Measurements from ENCODE around the gene KIF6.

Gene KIF6

DNA sequence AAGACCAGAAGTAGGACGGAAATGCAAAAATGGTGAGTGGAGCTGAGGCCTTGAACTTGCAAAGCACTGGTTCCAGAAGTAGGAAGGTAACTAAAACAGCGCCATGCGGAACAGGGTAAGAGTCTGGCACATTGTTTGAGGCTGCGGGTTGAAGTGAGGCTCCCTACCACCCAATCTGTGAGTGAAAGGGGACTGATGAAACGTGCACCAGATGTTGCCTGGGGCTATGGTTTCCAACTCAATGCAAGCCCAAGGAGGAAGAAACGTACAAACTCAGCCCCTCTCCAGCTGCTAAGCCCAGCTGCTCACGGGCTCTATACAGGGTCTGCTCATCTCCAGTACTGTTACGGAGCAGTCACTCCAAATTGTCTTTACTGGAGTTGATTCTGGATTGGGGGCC lies 334.0 kb downstream of the KIF6 start:
- H3K4me3 ChIP-seq (ENCODE audit: low read depth, low read length) = no peak overlapping the region
- TF ChIP-seq, protein P1, sequence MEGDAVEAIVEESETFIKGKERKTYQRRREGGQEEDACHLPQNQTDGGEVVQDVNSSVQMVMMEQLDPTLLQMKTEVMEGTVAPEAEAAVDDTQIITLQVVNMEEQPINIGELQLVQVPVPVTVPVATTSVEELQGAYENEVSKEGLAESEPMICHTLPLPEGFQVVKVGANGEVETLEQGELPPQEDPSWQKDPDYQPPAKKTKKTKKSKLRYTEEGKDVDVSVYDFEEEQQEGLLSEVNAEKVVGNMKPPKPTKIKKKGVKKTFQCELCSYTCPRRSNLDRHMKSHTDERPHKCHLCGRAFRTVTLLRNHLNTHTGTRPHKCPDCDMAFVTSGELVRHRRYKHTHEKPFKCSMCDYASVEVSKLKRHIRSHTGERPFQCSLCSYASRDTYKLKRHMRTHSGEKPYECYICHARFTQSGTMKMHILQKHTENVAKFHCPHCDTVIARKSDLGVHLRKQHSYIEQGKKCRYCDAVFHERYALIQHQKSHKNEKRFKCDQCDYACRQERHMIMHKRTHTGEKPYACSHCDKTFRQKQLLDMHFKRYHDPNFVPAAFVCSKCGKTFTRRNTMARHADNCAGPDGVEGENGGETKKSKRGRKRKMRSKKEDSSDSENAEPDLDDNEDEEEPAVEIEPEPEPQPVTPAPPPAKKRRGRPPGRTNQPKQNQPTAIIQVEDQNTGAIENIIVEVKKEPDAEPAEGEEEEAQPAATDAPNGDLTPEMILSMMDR (IDR thresholded peaks at IDR 0.05; ENCODE audit: insufficient read depth, low read depth, low read length, missing control alignments) = no peak
- DNase-seq (ENCODE audit: low read depth) = no peak

DNA sequence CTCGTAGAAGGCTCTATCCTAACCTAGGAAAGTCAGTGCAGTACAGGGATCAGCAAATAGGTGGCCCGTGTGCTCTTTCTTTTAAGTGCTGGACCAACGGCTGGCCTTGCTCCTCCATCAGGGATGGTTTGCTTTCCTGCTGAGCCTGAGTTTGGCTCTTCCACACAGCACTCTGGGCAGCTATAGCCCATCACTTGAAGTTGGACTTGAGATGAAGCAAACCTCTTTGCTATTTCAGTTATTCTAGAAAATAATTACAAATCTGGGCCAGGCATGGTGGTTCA lies 335.8 kb downstream of the KIF6 start:
- no peak for DNase-seq (ENCODE audit: low read depth)
- TF ChIP-seq, protein P1 (IDR thresholded peaks at IDR 0.05; ENCODE audit: insufficient read depth, low read depth, low read length, missing control alignments) = no peak
- no peak overlapping the region for H3K4me3 ChIP-seq (ENCODE audit: low read depth, low read length)

DNA sequence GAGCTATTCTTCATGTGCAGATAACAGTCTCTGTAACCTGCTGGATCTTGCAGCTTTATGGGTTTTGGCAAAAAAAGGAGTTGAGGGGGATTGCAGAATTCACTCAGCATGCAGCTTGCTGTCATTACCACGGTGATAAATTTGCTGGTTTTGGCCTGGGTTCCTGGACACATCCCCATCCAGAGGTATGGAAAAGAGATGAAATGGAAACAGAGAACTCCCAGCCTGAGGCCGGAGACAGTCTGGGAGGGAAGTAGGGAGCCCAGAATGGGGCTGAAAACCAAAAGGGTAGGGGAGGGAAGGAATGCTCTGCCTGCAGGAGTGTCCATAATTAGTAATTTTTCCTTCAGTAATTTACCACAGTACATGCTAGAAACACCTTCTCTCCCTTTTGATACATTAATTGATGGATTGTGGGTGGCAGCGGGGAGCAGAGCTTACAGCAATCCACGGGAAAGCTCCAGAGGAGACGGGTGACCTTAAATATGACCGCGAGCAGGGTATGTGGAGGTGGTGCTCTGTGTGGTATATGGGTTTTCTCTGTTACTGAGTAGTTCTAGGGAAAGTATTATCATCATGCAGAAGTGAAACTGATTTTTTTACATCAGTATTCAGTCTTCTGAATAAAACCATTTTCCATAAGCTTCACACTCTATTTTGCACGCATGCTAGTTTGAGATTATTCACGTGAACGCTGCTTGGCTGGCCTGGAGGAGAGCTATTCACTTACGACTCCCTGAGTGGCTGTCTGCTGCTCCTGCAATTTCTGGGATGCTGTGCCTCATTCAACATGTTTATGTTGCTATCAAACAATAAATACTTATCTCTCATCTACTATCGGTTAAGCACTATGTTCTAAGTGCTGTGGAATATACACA lies 336.4 kb downstream of the KIF6 start:
- no peak for DNase-seq (ENCODE audit: low read depth)
- H3K4me3 ChIP-seq (ENCODE audit: low read depth, low read length) = no peak overlapping the region
- TF ChIP-seq, protein P1 (IDR thresholded peaks at IDR 0.05; ENCODE audit: insufficient read depth, low read depth, low read length, missing control alignments) = no peak

DNA sequence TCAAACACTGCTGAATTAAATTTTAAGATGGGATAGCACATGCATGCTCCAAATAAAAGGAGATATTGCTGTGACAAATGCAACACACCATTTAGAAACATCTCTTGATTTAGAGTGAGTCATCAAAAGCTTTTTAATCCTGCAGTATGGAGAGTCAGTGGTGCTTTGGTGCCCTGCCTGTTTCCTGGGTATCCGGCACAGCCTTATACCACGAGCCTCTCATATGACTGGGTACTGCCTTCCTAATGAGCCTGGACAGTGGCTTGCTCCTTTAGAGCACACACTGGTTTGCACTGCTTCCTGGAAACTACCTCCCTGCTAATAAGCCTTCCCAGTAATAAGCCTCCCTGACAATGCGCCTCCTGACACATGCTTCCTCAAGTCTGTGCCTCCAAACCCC lies 337.4 kb downstream of the KIF6 start:
- TF ChIP-seq, protein P1 (IDR thresholded peaks at IDR 0.05; ENCODE audit: insufficient read depth, low read depth, low read length, missing control alignments) = no peak
- no peak overlapping the region for H3K4me3 ChIP-seq (ENCODE audit: low read depth, low read length)
- no peak for DNase-seq (ENCODE audit: low read depth)

DNA sequence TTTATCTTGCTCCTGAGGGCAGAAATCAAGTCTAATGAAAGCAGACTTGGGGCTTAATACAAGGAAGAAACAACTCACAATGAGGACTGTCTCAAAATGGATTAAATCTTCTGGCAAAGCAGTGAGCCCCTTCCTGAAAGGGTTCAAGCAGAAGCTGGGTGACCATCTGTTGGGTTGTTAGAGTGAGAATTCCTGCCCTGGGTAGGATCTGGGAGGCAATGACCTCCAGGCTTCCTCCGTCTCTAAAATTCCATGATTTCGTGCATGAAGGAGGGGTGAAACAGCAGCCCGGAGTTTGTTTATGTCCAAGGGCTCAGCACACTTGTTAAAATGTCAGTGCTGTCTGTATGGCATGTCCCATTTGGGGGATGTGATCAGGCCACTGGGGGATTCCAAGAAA lies 338.7 kb downstream of the KIF6 start:
- no peak for DNase-seq (ENCODE audit: low read depth)
- H3K4me3 ChIP-seq (ENCODE audit: low read depth, low read length) = no peak overlapping the region
- TF ChIP-seq, protein P1 (IDR thresholded peaks at IDR 0.05; ENCODE audit: insufficient read depth, low read depth, low read length, missing control alignments) = no peak

DNA sequence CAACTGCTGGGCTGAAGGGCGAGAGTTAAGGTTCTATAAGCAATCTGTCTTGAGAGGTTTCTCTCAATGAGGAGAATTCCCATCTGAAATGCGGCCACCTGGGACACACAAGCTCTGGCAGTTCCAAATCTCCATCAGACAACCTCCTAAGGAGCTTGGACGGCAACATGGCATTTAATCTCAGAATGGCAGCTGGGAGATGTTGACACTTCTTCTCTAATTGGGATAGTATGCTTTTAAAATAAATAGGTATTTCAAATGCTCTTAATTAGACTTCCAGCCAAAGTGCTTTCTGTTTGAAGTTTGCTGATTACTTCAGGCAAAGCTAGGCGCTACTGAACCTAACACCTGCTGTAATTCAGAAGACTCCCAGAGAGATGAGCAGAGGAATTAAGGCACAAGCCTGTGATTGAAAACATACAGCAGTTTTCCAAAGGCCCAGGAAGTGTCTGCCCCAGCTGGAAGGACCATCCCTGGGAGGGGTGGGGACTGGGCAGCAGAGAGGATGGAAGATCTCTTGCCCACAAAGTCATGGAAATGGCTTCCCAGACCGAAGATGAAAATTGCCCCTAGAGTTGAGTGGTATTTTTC lies 343.6 kb downstream of the KIF6 start:
- no peak for DNase-seq (ENCODE audit: low read depth)
- no peak overlapping the region for H3K4me3 ChIP-seq (ENCODE audit: low read depth, low read length)
- TF ChIP-seq, protein P1 (IDR thresholded peaks at IDR 0.05; ENCODE audit: insufficient read depth, low read depth, low read length, missing control alignments) = no peak
